ENCODE results near the gene SUSD2. TPM values are rescaled to one million over a fixed set of nuclear protein-coding genes. Genes with fewer than 3 reads are reported as not detected.

Gene SUSD2
- total RNA-seq (2014; rRNA removed; shearing (Covaris generic)), result 0.41 and 0.54 TPM in 2 replicates
- total RNA-seq (2022), result 0.38 and 0.39 TPM in 2 replicates
- percentile 19 among the genes with signal in this experiment for Bru-seq, nascent RNA
- percentile 24 among the genes with signal in this experiment for BruChase-seq, experiment 1, labeled RNA remaining after a 6-hour chase
- BruChase-seq, experiment 2, labeled RNA remaining after a 2-hour chase, result percentile 29 among the genes with signal in this experiment
- long read RNA-seq, result 0 reads

GRCh38 chr22:24181088-24181995 is at the start of gene SUSD2:
SUSD2 (plus strand) TSS chr22:24181487; CDS start chr22:24181520, 33 bp downstream.
- POLR2A ChIA-PET, result no interaction called here
- CTCF ChIA-PET (ENCODE audit: unreplicated experiment), result no interaction called here

GRCh38 chr22:24133187-24133965 is 47.9 kb upstream of the SUSD2 start:
- DNase-seq (ENCODE audit: low spot score), result no peak
- CTCF ChIA-PET (ENCODE audit: unreplicated experiment), result no interaction called here
- H3K36me3 ChIP-seq (ENCODE audit: insufficient read depth, low read length), result peaks cover 37% of the 10 kb centered on the region
- H3K4me1 ChIP-seq (ENCODE audit: insufficient read depth, low read length, poor library complexity, severe bottlenecking), result no peaks in the 10 kb centered on the region
- H3K9me2 ChIP-seq (ENCODE audit: insufficient read depth, low read length), result no peaks in the 10 kb centered on the region
- no peak overlapping the region for H3K4me3 ChIP-seq (ENCODE audit: low read depth, low read length, poor library complexity, severe bottlenecking)
- no peaks in the 10 kb centered on the region for H3K9me3 ChIP-seq (ENCODE audit: low read length)
- POLR2A ChIA-PET, result no interaction called here
- BruUV-seq (replicated peaks), result no TSS peak
- no peak overlapping the region for H2AFZ ChIP-seq (ENCODE audit: low read length)
- no peak overlapping the region for H3K4me2 ChIP-seq (ENCODE audit: low read length)
- intact Hi-C loops (cut with micrococcal nuclease; ENCODE audit: unreplicated experiment), result no loop called here
- no peaks in the 10 kb centered on the region for H3K79me2 ChIP-seq (ENCODE audit: insufficient read depth, low read depth, low read length)
- H4K20me1 ChIP-seq (ENCODE audit: insufficient read depth, low read length), result no peaks in the 10 kb centered on the region
- TF ChIP-seq CTCF (conservative IDR thresholded peaks at IDR 0.05; ENCODE audit: low read length) (peak; percentile 25; the same call in 1 of the 2 replicates), EZH2phosphoT487 (IDR thresholded peaks at IDR 0.05; ENCODE audit: borderline replicate concordance, low read depth, low read length) (no peak)
- no peak overlapping the region for H3K27ac ChIP-seq (ENCODE audit: low read depth, low read length, poor library complexity, severe bottlenecking)

More at GRCh38 chr22:24181088-24181995, at the start of gene SUSD2:
- Histone ChIP-seq H2AFZ (ENCODE audit: low read length) (no peak within 1 kb of the TSS), H3K9me2 (ENCODE audit: insufficient read depth, low read length) (no peaks in the 10 kb centered on the region), H3K4me1 (ENCODE audit: insufficient read depth, low read length, poor library complexity, severe bottlenecking) (no peaks in the 10 kb centered on the region), H4K20me1 (ENCODE audit: insufficient read depth, low read length) (no peaks in the 10 kb centered on the region), H3K9me3 (ENCODE audit: low read length) (no peaks in the 10 kb centered on the region), H3K4me3 (ENCODE audit: low read depth, low read length, poor library complexity, severe bottlenecking) (no peak within 1 kb of the TSS), H3K79me2 (ENCODE audit: insufficient read depth, low read depth, low read length) (no peaks in the 10 kb centered on the region), H3K27ac (ENCODE audit: low read depth, low read length, poor library complexity, severe bottlenecking) (no peak within 1 kb of the TSS), H3K4me2 (ENCODE audit: low read length) (no peak within 1 kb of the TSS), H3K36me3 (ENCODE audit: insufficient read depth, low read length) (no peaks in the 10 kb centered on the region)
- no peak for DNase-seq (ENCODE audit: low spot score)
- BruUV-seq (replicated peaks), result no TSS peak
- TF ChIP-seq EZH2phosphoT487 (IDR thresholded peaks at IDR 0.05; ENCODE audit: borderline replicate concordance, low read depth, low read length) (no peak), CTCF (conservative IDR thresholded peaks at IDR 0.05; ENCODE audit: low read length) (no peak)
- intact Hi-C loops (cut with micrococcal nuclease; ENCODE audit: unreplicated experiment), result no loop called here
